GM18526 (cell line): ENCODE measurements around the gene GALNT10.

Experiments used
- POLR2A ChIP-seq: IDR thresholded peaks from 3 replicates; pipeline ENCODE4 v1.6.1; 2011; ENCODE audit not compliant: insufficient read length; ENCODE audit errors: extremely low read depth

GALNT10 gene

GRCh38 chr5:154302161-154302560 lies 111.6 kb downstream of the GALNT10 start:
- no peak for TF ChIP-seq POLR2A

GRCh38 chr5:154303133-154303532 lies 112.6 kb downstream of the GALNT10 start:
- no peak for TF ChIP-seq POLR2A

GRCh38 chr5:154308443-154309370 lies 118.2 kb downstream of the GALNT10 start:
- TF ChIP-seq POLR2A = no peak

- no peak for TF ChIP-seq POLR2A
Observed at GRCh38 chr5:154309371-154309745, 118.8 kb downstream of the GALNT10 start.

- TF ChIP-seq POLR2A = no peak
Observed at GRCh38 chr5:154309805-154310204, 119.3 kb downstream of the GALNT10 start.

GRCh38 chr5:154311362-154311761 lies 120.8 kb downstream of the GALNT10 start:
- no peak for TF ChIP-seq POLR2A

- TF ChIP-seq POLR2A = no peak
Observed at GRCh38 chr5:154312000-154312399, 121.5 kb downstream of the GALNT10 start.

GRCh38 chr5:154312576-154312975 lies 122.0 kb downstream of the GALNT10 start:
- TF ChIP-seq POLR2A = no peak

- no peak for TF ChIP-seq POLR2A
Observed at GRCh38 chr5:154313360-154314017, 123.0 kb downstream of the GALNT10 start.

GRCh38 chr5:154315196-154315595 lies 124.7 kb downstream of the GALNT10 start:
- no peak for TF ChIP-seq POLR2A

GRCh38 chr5:154315756-154316155 lies 125.2 kb downstream of the GALNT10 start:
- TF ChIP-seq POLR2A = no peak

- no peak for TF ChIP-seq POLR2A
Observed at GRCh38 chr5:154316223-154316935, 125.8 kb downstream of the GALNT10 start.

GRCh38 chr5:154317916-154318315 lies 127.4 kb downstream of the GALNT10 start:
- no peak for TF ChIP-seq POLR2A

GRCh38 chr5:154318691-154319090 lies 128.2 kb downstream of the GALNT10 start:
- TF ChIP-seq POLR2A = no peak

- no peak for TF ChIP-seq POLR2A
Observed at GRCh38 chr5:154319736-154320135, 129.2 kb downstream of the GALNT10 start.
